ENCODE results near the gene DYNC2H1.

The DYNC2H1 gene

GRCh38 chr11:103464420-103464819, 355.2 kb downstream of the DYNC2H1 start:
- no peaks in the 10 kb centered on the region for H3K27me3 ChIP-seq (replicated peaks; ENCODE audit: control insufficient read depth, insufficient read depth, low read length, poor library complexity, severe bottlenecking)
- no peak overlapping the region for H3K27ac ChIP-seq (ENCODE audit: insufficient read depth, low read length, poor library complexity, severe bottlenecking)
- H3K9me3 ChIP-seq (ENCODE audit: control insufficient read depth, low read length): no peaks in the 10 kb centered on the region
- no peaks in the 10 kb centered on the region for H3K36me3 ChIP-seq (ENCODE audit: control insufficient read depth, insufficient read depth, low read length)
- no peak for DNase-seq
- no peaks in the 10 kb centered on the region for H3K4me1 ChIP-seq (ENCODE audit: control insufficient read depth, insufficient read depth, low read length, poor library complexity, severe bottlenecking)
- no peak overlapping the region for H3K4me3 ChIP-seq (ENCODE audit: insufficient read depth, low read depth, low read length, poor library complexity, severe bottlenecking)

- Histone ChIP-seq H3K4me1 (ENCODE audit: control insufficient read depth, insufficient read depth, low read length, poor library complexity, severe bottlenecking) (no peaks in the 10 kb centered on the region), H3K9me3 (ENCODE audit: control insufficient read depth, low read length) (no peaks in the 10 kb centered on the region), H3K4me3 (ENCODE audit: insufficient read depth, low read depth, low read length, poor library complexity, severe bottlenecking) (no peak overlapping the region), H3K27ac (ENCODE audit: insufficient read depth, low read length, poor library complexity, severe bottlenecking) (no peak overlapping the region), H3K27me3 (replicated peaks; ENCODE audit: control insufficient read depth, insufficient read depth, low read length, poor library complexity, severe bottlenecking) (no peaks in the 10 kb centered on the region), H3K36me3 (ENCODE audit: control insufficient read depth, insufficient read depth, low read length) (no peaks in the 10 kb centered on the region)
- no peak for DNase-seq
These were observed 356.4 kb downstream of the DYNC2H1 start for GRCh38 chr11:103465555-103466140.

- no peaks in the 10 kb centered on the region for H3K36me3 ChIP-seq (ENCODE audit: control insufficient read depth, insufficient read depth, low read length)
- H3K27ac ChIP-seq (ENCODE audit: insufficient read depth, low read length, poor library complexity, severe bottlenecking): no peak overlapping the region
- no peaks in the 10 kb centered on the region for H3K4me1 ChIP-seq (ENCODE audit: control insufficient read depth, insufficient read depth, low read length, poor library complexity, severe bottlenecking)
- H3K9me3 ChIP-seq (ENCODE audit: control insufficient read depth, low read length): no peaks in the 10 kb centered on the region
- no peaks in the 10 kb centered on the region for H3K27me3 ChIP-seq (replicated peaks; ENCODE audit: control insufficient read depth, insufficient read depth, low read length, poor library complexity, severe bottlenecking)
- DNase-seq: no peak
- H3K4me3 ChIP-seq (ENCODE audit: insufficient read depth, low read depth, low read length, poor library complexity, severe bottlenecking): no peak overlapping the region
These were observed 362.3 kb downstream of the DYNC2H1 start for GRCh38 chr11:103471546-103471945.

- H3K27ac ChIP-seq (ENCODE audit: insufficient read depth, low read length, poor library complexity, severe bottlenecking): no peak overlapping the region
- H3K4me1 ChIP-seq (ENCODE audit: control insufficient read depth, insufficient read depth, low read length, poor library complexity, severe bottlenecking): no peaks in the 10 kb centered on the region
- H3K36me3 ChIP-seq (ENCODE audit: control insufficient read depth, insufficient read depth, low read length): no peaks in the 10 kb centered on the region
- H3K27me3 ChIP-seq (replicated peaks; ENCODE audit: control insufficient read depth, insufficient read depth, low read length, poor library complexity, severe bottlenecking): no peaks in the 10 kb centered on the region
- DNase-seq: no peak
- no peaks in the 10 kb centered on the region for H3K9me3 ChIP-seq (ENCODE audit: control insufficient read depth, low read length)
- no peak overlapping the region for H3K4me3 ChIP-seq (ENCODE audit: insufficient read depth, low read depth, low read length, poor library complexity, severe bottlenecking)
These were observed 367.6 kb downstream of the DYNC2H1 start for GRCh38 chr11:103476874-103477273.

GRCh38 chr11:103480421-103480820, 371.2 kb downstream of the DYNC2H1 start:
- H3K27me3 ChIP-seq (replicated peaks; ENCODE audit: control insufficient read depth, insufficient read depth, low read length, poor library complexity, severe bottlenecking): no peaks in the 10 kb centered on the region
- no peak for DNase-seq
- H3K9me3 ChIP-seq (ENCODE audit: control insufficient read depth, low read length): no peaks in the 10 kb centered on the region
- no peaks in the 10 kb centered on the region for H3K4me1 ChIP-seq (ENCODE audit: control insufficient read depth, insufficient read depth, low read length, poor library complexity, severe bottlenecking)
- no peaks in the 10 kb centered on the region for H3K36me3 ChIP-seq (ENCODE audit: control insufficient read depth, insufficient read depth, low read length)
- H3K27ac ChIP-seq (ENCODE audit: insufficient read depth, low read length, poor library complexity, severe bottlenecking): no peak overlapping the region
- no peak overlapping the region for H3K4me3 ChIP-seq (ENCODE audit: insufficient read depth, low read depth, low read length, poor library complexity, severe bottlenecking)

- no peaks in the 10 kb centered on the region for H3K36me3 ChIP-seq (ENCODE audit: control insufficient read depth, insufficient read depth, low read length)
- H3K4me3 ChIP-seq (ENCODE audit: insufficient read depth, low read depth, low read length, poor library complexity, severe bottlenecking): no peak overlapping the region
- H3K4me1 ChIP-seq (ENCODE audit: control insufficient read depth, insufficient read depth, low read length, poor library complexity, severe bottlenecking): no peaks in the 10 kb centered on the region
- no peaks in the 10 kb centered on the region for H3K9me3 ChIP-seq (ENCODE audit: control insufficient read depth, low read length)
- H3K27me3 ChIP-seq (replicated peaks; ENCODE audit: control insufficient read depth, insufficient read depth, low read length, poor library complexity, severe bottlenecking): no peaks in the 10 kb centered on the region
- no peak overlapping the region for H3K27ac ChIP-seq (ENCODE audit: insufficient read depth, low read length, poor library complexity, severe bottlenecking)
- no peak for DNase-seq
These were observed 374.8 kb downstream of the DYNC2H1 start for GRCh38 chr11:103483996-103484395.

- Histone ChIP-seq H3K4me1 (ENCODE audit: control insufficient read depth, insufficient read depth, low read length, poor library complexity, severe bottlenecking) (no peaks in the 10 kb centered on the region), H3K27ac (ENCODE audit: insufficient read depth, low read length, poor library complexity, severe bottlenecking) (no peak overlapping the region), H3K36me3 (ENCODE audit: control insufficient read depth, insufficient read depth, low read length) (no peaks in the 10 kb centered on the region), H3K27me3 (replicated peaks; ENCODE audit: control insufficient read depth, insufficient read depth, low read length, poor library complexity, severe bottlenecking) (no peaks in the 10 kb centered on the region), H3K4me3 (ENCODE audit: insufficient read depth, low read depth, low read length, poor library complexity, severe bottlenecking) (no peak overlapping the region), H3K9me3 (ENCODE audit: control insufficient read depth, low read length) (no peaks in the 10 kb centered on the region)
- DNase-seq: no peak
These were observed 375.3 kb downstream of the DYNC2H1 start for GRCh38 chr11:103484545-103484944.

- Histone ChIP-seq H3K9me3 (ENCODE audit: control insufficient read depth, low read length) (no peaks in the 10 kb centered on the region), H3K4me1 (ENCODE audit: control insufficient read depth, insufficient read depth, low read length, poor library complexity, severe bottlenecking) (no peaks in the 10 kb centered on the region), H3K36me3 (ENCODE audit: control insufficient read depth, insufficient read depth, low read length) (no peaks in the 10 kb centered on the region), H3K4me3 (ENCODE audit: insufficient read depth, low read depth, low read length, poor library complexity, severe bottlenecking) (no peak overlapping the region), H3K27ac (ENCODE audit: insufficient read depth, low read length, poor library complexity, severe bottlenecking) (no peak overlapping the region), H3K27me3 (replicated peaks; ENCODE audit: control insufficient read depth, insufficient read depth, low read length, poor library complexity, severe bottlenecking) (no peaks in the 10 kb centered on the region)
- no peak for DNase-seq
These were observed 377.4 kb downstream of the DYNC2H1 start for GRCh38 chr11:103486604-103487003.

- H3K27ac ChIP-seq (ENCODE audit: insufficient read depth, low read length, poor library complexity, severe bottlenecking): no peak overlapping the region
- DNase-seq: no peak
- no peaks in the 10 kb centered on the region for H3K27me3 ChIP-seq (replicated peaks; ENCODE audit: control insufficient read depth, insufficient read depth, low read length, poor library complexity, severe bottlenecking)
- no peak overlapping the region for H3K4me3 ChIP-seq (ENCODE audit: insufficient read depth, low read depth, low read length, poor library complexity, severe bottlenecking)
- no peaks in the 10 kb centered on the region for H3K36me3 ChIP-seq (ENCODE audit: control insufficient read depth, insufficient read depth, low read length)
- H3K9me3 ChIP-seq (ENCODE audit: control insufficient read depth, low read length): no peaks in the 10 kb centered on the region
- no peaks in the 10 kb centered on the region for H3K4me1 ChIP-seq (ENCODE audit: control insufficient read depth, insufficient read depth, low read length, poor library complexity, severe bottlenecking)
These were observed 377.9 kb downstream of the DYNC2H1 start for GRCh38 chr11:103487113-103487512.

GRCh38 chr11:103488031-103488461, 378.8 kb downstream of the DYNC2H1 start:
- Histone ChIP-seq H3K27me3 (replicated peaks; ENCODE audit: control insufficient read depth, insufficient read depth, low read length, poor library complexity, severe bottlenecking) (no peaks in the 10 kb centered on the region), H3K9me3 (ENCODE audit: control insufficient read depth, low read length) (no peaks in the 10 kb centered on the region), H3K4me3 (ENCODE audit: insufficient read depth, low read depth, low read length, poor library complexity, severe bottlenecking) (no peak overlapping the region), H3K36me3 (ENCODE audit: control insufficient read depth, insufficient read depth, low read length) (no peaks in the 10 kb centered on the region), H3K4me1 (ENCODE audit: control insufficient read depth, insufficient read depth, low read length, poor library complexity, severe bottlenecking) (no peaks in the 10 kb centered on the region), H3K27ac (ENCODE audit: insufficient read depth, low read length, poor library complexity, severe bottlenecking) (no peak overlapping the region)
- no peak for DNase-seq

Measured in effector memory CD4-positive, alpha-beta T cell (primary cell).